ENCODE results near the gene PIK3CG.

PIK3CG gene

DNA sequence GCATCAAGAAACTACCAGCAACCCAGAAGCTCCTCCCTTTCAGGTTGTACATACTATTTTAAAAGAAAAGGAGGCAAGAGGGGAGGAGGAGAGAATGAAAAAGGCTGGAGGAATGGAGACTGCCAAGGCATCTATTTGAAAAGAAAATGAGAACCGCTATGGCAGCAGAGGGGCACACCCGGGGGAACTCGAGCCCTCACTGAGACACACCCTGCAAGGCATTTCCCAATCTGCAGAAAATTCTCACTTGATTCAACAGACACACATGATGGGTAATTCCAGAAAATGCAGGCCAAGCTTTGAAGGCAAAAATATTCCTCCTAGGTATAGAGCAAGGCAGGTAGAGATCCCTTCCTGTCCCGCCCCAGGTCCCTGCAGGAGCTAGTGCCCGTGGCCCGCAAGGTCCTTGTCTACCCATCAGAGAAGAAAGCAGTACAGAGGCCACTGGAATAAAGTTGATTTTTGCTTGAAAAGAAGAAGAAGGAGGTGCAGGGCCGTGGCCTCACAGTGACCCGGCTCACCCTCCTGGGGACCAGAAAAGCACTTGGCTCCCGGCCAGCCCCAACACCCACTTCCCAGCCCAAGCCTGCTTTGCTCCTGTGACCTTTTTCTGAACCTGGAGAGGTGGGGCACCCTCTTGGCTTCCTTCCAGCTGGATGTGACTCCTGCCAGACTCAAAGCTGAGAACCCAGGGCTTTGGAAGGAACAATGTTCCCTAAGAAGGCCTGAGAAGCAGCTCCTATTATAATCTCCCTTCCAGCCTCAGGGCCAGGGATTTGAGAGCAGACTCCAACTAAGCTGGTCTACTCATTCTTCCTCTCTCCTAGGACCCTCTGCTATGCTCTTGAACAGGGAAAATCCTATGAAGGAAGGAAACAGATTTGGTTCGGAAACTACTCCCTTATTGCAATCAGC is 6.2 kb upstream of the PIK3CG start:
- DNase-seq, result peak; percentile 76

GRCh38 chr7:106862317-106863089 is 2.6 kb upstream of the PIK3CG start:
- peak; percentile 79 for DNase-seq

- DNase-seq, result no peak
These were observed 1.6 kb upstream of the PIK3CG start for GRCh38 chr7:106863274-106863997.

GRCh38 chr7:106864298-106865081 is 592 bp upstream of the PIK3CG start:
- peak; percentile 43 for DNase-seq

DNA sequence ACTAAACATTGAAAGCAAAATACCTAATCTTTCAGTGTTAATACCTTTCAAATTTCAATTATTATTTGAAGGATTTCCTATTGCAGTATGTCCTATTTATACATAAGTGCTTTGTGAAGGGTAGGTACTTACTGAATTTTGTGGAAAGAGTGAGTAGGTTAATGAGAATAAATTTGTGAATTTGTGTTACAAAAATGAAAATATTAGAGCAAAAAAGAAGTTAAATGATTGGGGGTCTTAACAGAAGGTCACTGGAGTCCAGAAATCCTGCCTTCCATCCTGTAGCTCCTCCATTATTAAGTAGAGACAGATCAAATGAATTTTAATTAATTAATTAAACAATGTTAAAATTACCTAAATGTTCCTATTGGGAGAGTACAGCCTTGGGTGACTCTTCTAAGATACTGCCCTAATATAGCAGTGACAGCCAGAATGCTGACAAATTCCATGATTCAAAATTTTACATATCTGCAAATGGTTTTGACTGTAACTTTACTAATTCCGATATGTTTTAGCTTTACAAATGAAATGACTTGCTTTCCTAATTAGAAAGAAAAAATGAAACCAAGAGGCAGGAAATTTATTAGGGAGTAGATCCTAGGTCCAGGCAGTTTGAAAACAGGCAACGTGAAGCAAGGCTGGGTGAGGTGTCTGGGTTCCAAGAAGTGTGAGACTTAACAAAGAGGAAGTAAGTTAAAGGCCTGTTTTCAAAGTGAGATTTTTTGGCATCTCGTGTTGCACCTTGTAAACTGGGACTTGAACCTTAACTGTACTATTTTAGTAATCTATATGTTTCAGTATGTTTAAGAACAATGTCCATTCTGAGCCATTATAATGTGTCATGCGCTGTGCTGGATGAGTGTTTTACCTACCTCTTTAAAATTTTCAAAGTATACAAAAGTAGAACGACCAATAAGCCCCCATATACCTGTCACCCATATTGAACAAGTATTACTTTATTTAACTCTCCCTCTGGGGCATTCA is 1.5 kb downstream of the PIK3CG start:
- peak; percentile 73 for DNase-seq

DNA sequence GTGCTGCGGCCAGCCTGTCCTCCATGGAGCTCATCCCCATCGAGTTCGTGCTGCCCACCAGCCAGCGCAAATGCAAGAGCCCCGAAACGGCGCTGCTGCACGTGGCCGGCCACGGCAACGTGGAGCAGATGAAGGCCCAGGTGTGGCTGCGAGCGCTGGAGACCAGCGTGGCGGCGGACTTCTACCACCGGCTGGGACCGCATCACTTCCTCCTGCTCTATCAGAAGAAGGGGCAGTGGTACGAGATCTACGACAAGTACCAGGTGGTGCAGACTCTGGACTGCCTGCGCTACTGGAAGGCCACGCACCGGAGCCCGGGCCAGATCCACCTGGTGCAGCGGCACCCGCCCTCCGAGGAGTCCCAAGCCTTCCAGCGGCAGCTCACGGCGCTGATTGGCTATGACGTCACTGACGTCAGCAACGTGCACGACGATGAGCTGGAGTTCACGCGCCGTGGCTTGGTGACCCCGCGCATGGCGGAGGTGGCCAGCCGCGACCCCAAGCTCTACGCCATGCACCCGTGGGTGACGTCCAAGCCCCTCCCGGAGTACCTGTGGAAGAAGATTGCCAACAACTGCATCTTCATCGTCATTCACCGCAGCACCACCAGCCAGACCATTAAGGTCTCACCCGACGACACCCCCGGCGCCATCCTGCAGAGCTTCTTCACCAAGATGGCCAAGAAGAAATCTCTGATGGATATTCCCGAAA is 2.7 kb downstream of the PIK3CG start:
- no peak for DNase-seq

DNA sequence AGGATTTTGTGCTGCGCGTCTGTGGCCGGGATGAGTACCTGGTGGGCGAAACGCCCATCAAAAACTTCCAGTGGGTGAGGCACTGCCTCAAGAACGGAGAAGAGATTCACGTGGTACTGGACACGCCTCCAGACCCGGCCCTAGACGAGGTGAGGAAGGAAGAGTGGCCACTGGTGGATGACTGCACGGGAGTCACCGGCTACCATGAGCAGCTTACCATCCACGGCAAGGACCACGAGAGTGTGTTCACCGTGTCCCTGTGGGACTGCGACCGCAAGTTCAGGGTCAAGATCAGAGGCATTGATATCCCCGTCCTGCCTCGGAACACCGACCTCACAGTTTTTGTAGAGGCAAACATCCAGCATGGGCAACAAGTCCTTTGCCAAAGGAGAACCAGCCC is 3.3 kb downstream of the PIK3CG start:
- DNase-seq, result no peak

- DNase-seq, result no peak
These were observed 4.9 kb downstream of the PIK3CG start for GRCh38 chr7:106869954-106870353.

GRCh38 chr7:106870528-106870927 is 5.4 kb downstream of the PIK3CG start:
- DNase-seq, result no peak

- peak; percentile 96 for DNase-seq
These were observed 5.9 kb downstream of the PIK3CG start for GRCh38 chr7:106870983-106871410.

DNA sequence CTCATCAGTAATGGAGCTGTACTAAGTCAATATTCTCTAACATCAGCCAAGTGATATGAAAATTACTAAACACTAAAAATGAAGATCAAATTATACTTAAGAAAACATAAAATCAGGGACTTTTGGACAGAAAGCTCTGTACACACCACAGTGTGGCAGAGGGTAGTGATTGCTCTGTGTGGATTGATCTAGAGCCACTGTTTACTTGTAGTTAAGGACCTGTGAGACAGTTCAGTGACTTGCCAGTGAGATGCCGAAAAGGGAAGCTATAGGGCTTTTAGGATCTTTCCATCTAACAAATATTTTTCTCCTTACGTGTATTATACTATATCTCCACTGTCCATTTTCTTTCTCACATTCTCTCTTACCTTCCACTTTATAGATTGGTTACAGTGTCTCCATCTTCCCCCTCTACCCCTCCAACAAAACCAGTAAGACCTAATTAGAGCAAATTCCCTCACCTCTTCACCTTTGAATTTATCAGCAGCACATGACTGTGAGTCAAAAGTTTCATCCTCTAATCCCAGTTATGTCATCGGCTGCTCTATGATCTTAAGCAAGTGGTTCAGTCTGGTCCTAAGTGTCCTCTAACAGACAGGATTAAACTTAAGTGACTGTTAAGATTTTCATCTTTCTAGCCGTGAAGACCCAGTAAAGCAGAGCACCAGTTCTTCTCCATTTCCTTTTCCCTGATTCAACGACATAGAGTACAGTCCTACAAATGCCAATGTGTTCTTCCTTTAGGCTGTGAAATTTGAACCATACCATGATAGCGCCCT is 6.9 kb downstream of the PIK3CG start:
- peak; percentile 61 for DNase-seq

DNA sequence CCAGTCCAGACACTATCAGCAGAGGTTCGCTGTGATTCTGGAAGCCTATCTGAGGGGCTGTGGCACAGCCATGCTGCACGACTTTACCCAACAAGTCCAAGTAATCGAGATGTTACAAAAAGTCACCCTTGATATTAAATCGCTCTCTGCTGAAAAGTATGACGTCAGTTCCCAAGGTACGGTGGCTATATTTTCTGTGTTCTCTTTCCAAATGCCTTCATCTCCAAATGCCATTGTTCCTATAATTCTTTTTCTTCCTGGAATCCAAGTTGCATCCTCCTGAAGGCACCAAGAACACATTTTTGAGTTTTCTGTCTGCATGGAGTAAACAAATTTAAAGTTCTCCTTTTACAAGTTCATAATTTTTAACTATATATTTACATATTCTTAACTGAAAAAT is 7.7 kb downstream of the PIK3CG start:
- no peak for DNase-seq

DNA sequence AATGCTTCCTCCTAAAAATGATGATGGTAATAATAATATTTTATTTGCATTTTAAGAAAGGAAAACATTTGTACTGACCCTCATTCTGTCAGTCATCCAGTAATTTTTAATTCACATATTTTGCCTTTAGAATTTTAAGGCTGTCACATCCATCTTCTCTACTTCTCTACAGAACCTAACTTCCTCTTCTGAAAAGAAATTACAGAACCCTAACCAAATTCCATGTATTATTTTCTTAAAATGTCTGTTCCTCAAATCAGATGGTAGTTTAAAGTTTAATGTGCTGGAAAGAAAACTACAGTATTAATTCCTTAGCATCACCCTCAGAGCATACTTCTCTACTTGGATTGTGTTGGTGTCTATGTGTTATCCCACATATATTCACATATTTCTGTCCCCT is 9.0 kb downstream of the PIK3CG start:
- DNase-seq, result peak; percentile 48

DNA sequence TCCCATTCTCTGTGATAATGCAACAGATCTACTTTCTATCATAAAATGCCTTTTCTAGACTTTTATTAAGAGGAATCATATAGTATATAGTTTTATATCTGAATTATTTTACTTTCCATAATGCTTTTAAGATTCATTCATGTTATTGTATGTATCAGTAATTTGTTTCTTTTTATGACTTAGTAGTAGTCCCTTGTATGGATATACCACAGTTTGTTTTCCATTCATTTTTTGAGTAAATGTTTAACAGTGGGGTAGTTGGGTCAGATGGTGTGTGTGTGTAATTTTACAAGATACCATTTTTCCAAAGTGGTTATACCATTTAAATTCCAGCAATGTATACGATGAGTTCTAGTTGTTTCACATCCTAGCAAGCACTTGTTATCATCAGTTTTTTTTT is 10.4 kb downstream of the PIK3CG start:
- DNase-seq, result no peak

- DNase-seq, result no peak
These were observed 13.8 kb downstream of the PIK3CG start for GRCh38 chr7:106878748-106879439.

- DNase-seq, result no peak
These were observed 16.9 kb downstream of the PIK3CG start for GRCh38 chr7:106881984-106882383.

- DNase-seq, result peak; percentile 18
These were observed 18.5 kb downstream of the PIK3CG start for GRCh38 chr7:106883456-106884026.

DNA sequence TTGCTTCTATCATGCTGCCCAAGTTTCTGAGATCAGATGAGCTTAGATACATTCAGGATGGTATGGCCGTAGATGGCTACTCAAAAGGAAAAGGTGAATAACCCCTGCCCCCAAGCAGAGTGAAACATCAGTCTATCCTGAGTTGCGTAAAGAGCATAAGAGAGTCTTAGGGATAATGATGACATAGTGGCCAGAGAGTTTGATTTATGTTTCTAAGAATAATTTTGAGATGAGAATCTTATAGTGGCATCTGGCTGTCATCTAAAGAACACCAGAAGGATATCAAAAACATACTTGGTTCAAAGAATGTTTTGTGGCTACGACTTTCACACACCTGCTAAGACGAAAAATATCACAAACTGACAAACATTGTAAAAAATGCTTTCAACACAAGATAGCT is 20.6 kb downstream of the PIK3CG start:
- DNase-seq, result no peak

DNA sequence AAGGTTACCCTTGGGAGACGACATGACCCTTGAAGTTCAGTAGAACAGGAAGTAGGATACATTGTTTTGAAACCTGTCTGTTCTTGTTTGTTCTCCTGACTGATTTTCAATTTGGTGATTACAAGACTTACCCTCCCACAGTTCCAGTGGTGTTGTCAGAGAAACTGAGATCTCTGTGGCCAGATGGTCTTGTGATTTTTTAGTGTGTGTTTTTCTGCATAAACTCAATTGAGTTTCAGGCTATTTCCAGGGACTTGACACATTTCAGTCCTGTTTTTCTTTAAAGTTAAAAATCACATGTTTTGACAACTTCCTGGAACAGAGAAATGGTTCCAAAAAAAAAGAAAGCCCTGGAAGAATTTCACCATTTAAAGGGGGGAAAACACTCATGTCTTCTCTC is 22.3 kb downstream of the PIK3CG start:
- DNase-seq, result no peak

All from MV-4-11 (cell line).